GM12801 (cell line): ENCODE data around the gene ALDH1L1.

Experiments
- CTCF ChIP-seq: IDR thresholded peaks from one replicate; pipeline ENCODE4 v1.5.1; 2011; ENCODE audit warnings: control low read depth; ENCODE audit not compliant: insufficient read length; ENCODE audit errors: extremely low read depth

Gene ALDH1L1

GRCh38 chr3:126110431-126111125, 69.8 kb downstream of the ALDH1L1 start:
- no peak for TF ChIP-seq CTCF

- no peak for TF ChIP-seq CTCF
These were observed 70.5 kb downstream of the ALDH1L1 start for GRCh38 chr3:126109880-126110235.

GRCh38 chr3:126109146-126109879, 71.1 kb downstream of the ALDH1L1 start:
- no peak for TF ChIP-seq CTCF

- no peak for TF ChIP-seq CTCF
These were observed 71.7 kb downstream of the ALDH1L1 start for GRCh38 chr3:126108676-126109050.

- TF ChIP-seq CTCF, result no peak
These were observed 72.3 kb downstream of the ALDH1L1 start for GRCh38 chr3:126107957-126108675.

DNA sequence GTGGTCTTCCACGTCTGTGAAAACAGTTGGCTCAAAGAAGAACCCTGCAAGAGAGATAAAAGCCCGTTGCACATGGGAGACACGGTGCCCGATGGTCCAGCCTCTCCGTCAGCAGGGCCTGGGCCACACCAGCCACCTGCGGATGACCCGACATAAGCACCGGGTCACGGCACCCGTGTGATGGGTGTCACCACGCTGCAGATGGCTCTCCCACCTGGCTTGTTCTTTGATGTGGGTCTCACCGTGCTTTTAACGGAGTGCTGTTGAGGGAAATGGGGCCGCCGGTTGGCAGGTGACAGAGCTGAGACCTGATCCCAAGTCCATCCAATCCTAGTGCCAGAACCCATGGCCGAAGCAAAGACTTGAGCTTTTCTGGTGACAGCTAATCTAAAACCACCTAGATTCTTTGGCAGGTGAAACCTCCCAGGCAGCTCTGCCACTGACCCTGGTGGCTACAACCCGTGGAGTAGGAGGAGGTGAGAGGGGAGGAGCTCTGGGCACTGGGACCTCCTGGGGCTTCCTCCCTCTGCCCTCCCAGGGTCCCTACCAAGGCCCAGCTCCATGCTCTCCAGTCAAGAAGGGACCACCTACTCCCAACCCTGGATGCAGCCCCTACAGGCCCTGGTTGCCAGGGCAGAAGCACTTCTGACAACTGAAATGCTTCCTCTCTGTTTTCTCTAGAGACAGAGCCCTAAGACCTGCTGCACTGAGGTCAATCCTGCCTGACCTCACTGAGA, 73.0 kb downstream of the ALDH1L1 start:
- no peak for TF ChIP-seq CTCF
